Measurements from ENCODE around the gene ANXA11.
"Not testable (repeated sequence)": the region's sequence is repeated elsewhere in the genome, so short reads cannot be mapped to it uniquely, and the experiment has no call there.

- not testable (repeated sequence) for TF ChIP-seq EZH2 (IDR thresholded peaks at IDR 0.05); POLR2AphosphoS5 (IDR thresholded peaks at IDR 0.05; ENCODE audit: borderline replicate concordance, low read depth, low read length); FOXP2 (optimal IDR thresholded peaks at IDR 0.05; ENCODE audit: control extremely low read depth, extremely low read length, insufficient read depth)
Measured at GRCh38 chr10:80236457-80236856, 31.1 kb upstream of the ANXA11 start.

Data from SK-N-MC (cell line).